Coronary artery (tissue), 2 donors: ENCODE data around the gene GRID1.

Source experiments
- DNase-seq: peaks from one replicate; pipeline ENCODE4 v3.0.0-alpha.2; 2017; ENCODE audit warnings: low spot score
- H3K27ac ChIP-seq, 2 donors: fragments of 200-600 bp; sonication (generic); one replicate each; pipeline ENCODE4 v1.5.1; 2016 to 2019
- H3K4me3 ChIP-seq: fragments of 200-600 bp; sonication (generic); 2 replicates; pipeline ENCODE4 v1.5.1; 2016; ENCODE audit warnings: mild to moderate bottlenecking, moderate library complexity
- CTCF ChIP-seq: fragments of 200-600 bp; sonication (generic); IDR thresholded peaks from one replicate; pipeline ENCODE4 v1.5.1; 2019; ENCODE audit warnings: antibody characterized with exemption

Gene GRID1

GRCh38 chr10:86121200-86121599, 245.4 kb downstream of the GRID1 start:
- TF ChIP-seq CTCF = no peak
- Histone ChIP-seq H3K4me3 (no peak overlapping the region), H3K27ac (no peak overlapping the region)
- DNase-seq = no peak

GRCh38 chr10:86117051-86117450, 249.5 kb downstream of the GRID1 start:
- Histone ChIP-seq H3K4me3 (no peak overlapping the region), H3K27ac (no peak overlapping the region)
- no peak for TF ChIP-seq CTCF
- DNase-seq = no peak

- Histone ChIP-seq H3K27ac (no peak overlapping the region), H3K4me3 (no peak overlapping the region)
- DNase-seq = peak; percentile 45
- no peak for TF ChIP-seq CTCF
These were observed 252.6 kb downstream of the GRID1 start for GRCh38 chr10:86113983-86114382.

- no peak for TF ChIP-seq CTCF
- no peak overlapping the region for H3K27ac ChIP-seq
- no peak overlapping the region for H3K4me3 ChIP-seq
- DNase-seq = peak; percentile 49
These were observed 253.1 kb downstream of the GRID1 start for GRCh38 chr10:86113501-86113900.

- Histone ChIP-seq H3K27ac (no peak overlapping the region), H3K4me3 (no peak overlapping the region)
- no peak for TF ChIP-seq CTCF
- no peak for DNase-seq
These were observed 253.6 kb downstream of the GRID1 start for GRCh38 chr10:86113044-86113443.

- DNase-seq = peak; percentile 50
- no peak overlapping the region for H3K4me3 ChIP-seq
- H3K27ac ChIP-seq = no peak overlapping the region
- TF ChIP-seq CTCF = no peak
These were observed 254.6 kb downstream of the GRID1 start for GRCh38 chr10:86111902-86112545.

- DNase-seq = peak; percentile 46
- no peak for TF ChIP-seq CTCF
- Histone ChIP-seq H3K4me3 (no peak overlapping the region), H3K27ac (no peak overlapping the region)
These were observed 256.3 kb downstream of the GRID1 start for GRCh38 chr10:86110156-86110786.
